T1000 (cell line): Measurements from ENCODE around the gene TMEM109.
"Not testable (repeated sequence)": the region's sequence is repeated elsewhere in the genome, so short reads cannot be mapped to it uniquely, and the experiment has no call there.

Experiments
- DNase-seq: peaks from one replicate; lab custom pipeline; 2025; ENCODE audit warnings: mixed read lengths; lab: John Stamatoyannopoulos, UW

The TMEM109 gene

GRCh38 chr11:60878245-60879101 lies 35.5 kb upstream of the TMEM109 start:
- DNase-seq: no peak

GRCh38 chr11:60879104-60879503 lies 34.9 kb upstream of the TMEM109 start:
- no peak for DNase-seq

GRCh38 chr11:60879971-60880588 lies 33.9 kb upstream of the TMEM109 start:
- DNase-seq: no peak

GRCh38 chr11:60880643-60881282 lies 33.2 kb upstream of the TMEM109 start:
- DNase-seq: no peak

- no peak for DNase-seq
These were observed 26.4 kb upstream of the TMEM109 start for GRCh38 chr11:60887556-60887955.

GRCh38 chr11:60889869-60890311 lies 24.1 kb upstream of the TMEM109 start:
- no peak for DNase-seq

GRCh38 chr11:60890696-60891095 lies 23.3 kb upstream of the TMEM109 start:
- DNase-seq: no peak

- DNase-seq: no peak
These were observed 22.7 kb upstream of the TMEM109 start for GRCh38 chr11:60891103-60891741.

- no peak for DNase-seq
These were observed 18.3 kb upstream of the TMEM109 start for GRCh38 chr11:60895687-60896086.

GRCh38 chr11:60897496-60897895 lies 16.5 kb upstream of the TMEM109 start:
- DNase-seq: no peak

- DNase-seq: peak; percentile 45
These were observed 14.7 kb upstream of the TMEM109 start for GRCh38 chr11:60899046-60899936.

- no peak for DNase-seq
These were observed 14.0 kb upstream of the TMEM109 start for GRCh38 chr11:60899977-60900376.

- DNase-seq: no peak
These were observed 13.1 kb upstream of the TMEM109 start for GRCh38 chr11:60900673-60901404.

GRCh38 chr11:60902625-60903024 lies 11.3 kb upstream of the TMEM109 start:
- DNase-seq: no peak

- no peak for DNase-seq
These were observed 8.9 kb upstream of the TMEM109 start for GRCh38 chr11:60905047-60905446.

- DNase-seq: peak; percentile 47
These were observed 8.3 kb upstream of the TMEM109 start for GRCh38 chr11:60905551-60906113.

- peak; percentile 95 for DNase-seq
These were observed 7.6 kb upstream of the TMEM109 start, which contains the start of gene PRPF19 for GRCh38 chr11:60906132-60906972. Gene PRPF19 (minus strand): TSS chr11:60906585. CDS start chr11:60906382, 203 bp downstream.

GRCh38 chr11:60908803-60909202 lies 5.2 kb upstream of the TMEM109 start:
- DNase-seq: no peak

- not testable (repeated sequence) for DNase-seq
These were observed 4.2 kb upstream of the TMEM109 start for GRCh38 chr11:60909680-60910280.
